PC-3 (cell line): Measurements from ENCODE around the gene ARHGAP25. TPM values are rescaled to one million over a fixed set of nuclear protein-coding genes. Genes with fewer than 3 reads are reported as not detected.

Source experiments
- ATAC-seq: fragments of 200-7000 bp; cut with Tn5 transposase; 2 replicates; pipeline ENCODE4 v1.9.1; 2020; ENCODE audit warnings: mild to moderate bottlenecking, moderate library complexity
- BruUV-seq: library from RNA; stranded (reverse); fragments of 400-500 nt; replicated peaks from 2 replicates; lab custom pipeline; 2021; lab: Mats Ljungman, UMichigan
- CTCF ChIA-PET: fragments of 300-600 bp; sonication (Branson Sonifier 250); formaldehyde crosslinking; loops from one replicate; lab custom pipeline; 2022; ENCODE audit warnings: antibody characterized with exemption; lab: Charles Lee
- POLR2A ChIA-PET: fragments of 300-600 bp; sonication (Branson Sonifier 250); formaldehyde crosslinking; loops from one replicate; lab custom pipeline; 2022; ENCODE audit warnings: antibody characterized with exemption; ENCODE audit not compliant: unreplicated experiment; lab: Charles Lee
- DNase-seq: peaks from one replicate; pipeline ENCODE4 v3.0.0-alpha.2; 2015
- H2AFZ ChIP-seq: fragments of 300-600 bp; sonication (generic); 2 replicates; pipeline ENCODE4 v1.6.0; 2016; ENCODE audit warnings: antibody characterized with exemption, low read length
- H3F3A ChIP-seq: fragments of 300-600 bp; sonication (generic); one replicate; pipeline ENCODE4 v1.6.0; 2017; ENCODE audit warnings: antibody characterized with exemption, low read length, control low read depth, mild to moderate bottlenecking; ENCODE audit not compliant: unreplicated experiment
- H3K27ac ChIP-seq: fragments of 300-600 bp; sonication (generic); 2 replicates; pipeline ENCODE4 v1.5.1; 2016; ENCODE audit warnings: mild to moderate bottlenecking, low read length
- H3K27me3 ChIP-seq: fragments of 300-600 bp; sonication (generic); 2 replicates; pipeline ENCODE4 v1.6.1; 2016; ENCODE audit warnings: low read length, mixed read lengths
- H3K36me3 ChIP-seq: fragments of 300-600 bp; sonication (generic); 2 replicates; pipeline ENCODE4 v1.6.1; 2016; ENCODE audit warnings: low read depth, mixed run types, low read length, mixed read lengths
- H3K4me1 ChIP-seq: fragments of 300-600 bp; sonication (generic); 2 replicates; pipeline ENCODE4 v1.5.1; 2016; ENCODE audit warnings: low read length; ENCODE audit not compliant: insufficient read depth
- H3K4me2 ChIP-seq: fragments of 300-600 bp; sonication (generic); 2 replicates; pipeline ENCODE4 v1.6.0; 2016; ENCODE audit warnings: low read length
- H3K4me3 ChIP-seq: fragments of 300-600 bp; sonication (generic); 2 replicates; pipeline ENCODE4 v1.5.1; 2016; ENCODE audit warnings: mild to moderate bottlenecking, low read length, mixed read lengths
- H3K79me2 ChIP-seq: fragments of 300-600 bp; sonication (generic); 2 replicates; pipeline ENCODE4 v1.6.1; 2017; ENCODE audit warnings: low read length, mixed read lengths
- H3K9ac ChIP-seq: fragments of 300-600 bp; sonication (generic); 2 replicates; pipeline ENCODE4 v1.6.0; 2016; ENCODE audit warnings: mild to moderate bottlenecking, low read length
- H3K9me2 ChIP-seq: fragments of 300-600 bp; sonication (generic); replicated peaks from 2 replicates; pipeline ENCODE4 v1.6.1; 2016; ENCODE audit warnings: mixed run types, low read length, mixed read lengths
- H3K9me3 ChIP-seq: fragments of 300-600 bp; sonication (generic); 2 replicates; pipeline ENCODE4 v1.6.1; 2016; ENCODE audit warnings: low read length, mixed read lengths
- H4K20me1 ChIP-seq: fragments of 300-600 bp; sonication (generic); 2 replicates; pipeline ENCODE4 v1.6.1; 2016; ENCODE audit warnings: low read length, mixed read lengths
- CTCF ChIP-seq: fragments of 300-600 bp; sonication (generic); conservative IDR thresholded peaks from 2 replicates; pipeline ENCODE4 v1.5.1; 2017; ENCODE audit warnings: antibody characterized with exemption, low read depth, mild to moderate bottlenecking, low read length
- EZH2 ChIP-seq: fragments of 300-600 bp; sonication (generic); IDR thresholded peaks from one replicate; pipeline ENCODE4 v1.6.1; 2017; ENCODE audit warnings: antibody characterized with exemption, mild to moderate bottlenecking, low read length; ENCODE audit not compliant: unreplicated experiment
- EZH2phosphoT487 ChIP-seq: fragments of 300-600 bp; sonication (generic); IDR thresholded peaks from 2 replicates; pipeline ENCODE4 v1.6.1; 2018; ENCODE audit warnings: mild to moderate bottlenecking, antibody characterized with exemption, low read length, borderline replicate concordance
- intact Hi-C: fragments of 100-400 bp; cut with micrococcal nuclease; formaldehyde crosslinking; loops from 2 replicates; pipeline ENCODE4 v1.9.0; 2023
- total RNA-seq: library from RNA; depleted of rRNA; stranded (reverse); fragments of >200 nt; gene quantifications from 2 replicates; pipeline ENCODE4 v1.2.3, GENCODE V29; 2014

ARHGAP25 gene
- total RNA-seq, 1 experiment from 2014 or later = not detected

GRCh38 chr2:68798569-68798968 lies 64.0 kb downstream of the ARHGAP25 start:
- no peak overlapping the region for H3K9ac ChIP-seq
- ChIA-PET POLR2A (no interaction called here), CTCF (no interaction called here)
- TF ChIP-seq CTCF (no peak), EZH2phosphoT487 (no peak), EZH2 (no peak)
- no peaks in the 10 kb centered on the region for H3K9me2 ChIP-seq
- DNase-seq (no peak), ATAC-seq (no peak)
- intact Hi-C loops = no loop called here
- BruUV-seq = no TSS peak
- H2AFZ ChIP-seq = no peak overlapping the region
- no peak overlapping the region for H3K4me2 ChIP-seq
- H3F3A ChIP-seq = no peaks in the 10 kb centered on the region
- H3K27ac ChIP-seq = no peak overlapping the region
- H3K36me3 ChIP-seq = no peaks in the 10 kb centered on the region
- H4K20me1 ChIP-seq = no peaks in the 10 kb centered on the region
- H3K27me3 ChIP-seq = peaks cover 7% of the 10 kb centered on the region; the same call in 1 of the 2 replicates
- peaks cover 8% of the 10 kb centered on the region for H3K4me1 ChIP-seq
- no peak overlapping the region for H3K4me3 ChIP-seq
- H3K79me2 ChIP-seq = no peaks in the 10 kb centered on the region
- H3K9me3 ChIP-seq = no peaks in the 10 kb centered on the region

- TF ChIP-seq EZH2 (no peak), CTCF (no peak), EZH2phosphoT487 (no peak)
- H3K27ac ChIP-seq = no peak overlapping the region
- no peak overlapping the region for H3K4me3 ChIP-seq
Measured at GRCh38 chr2:68799140-68800026, 64.8 kb downstream of the ARHGAP25 start.

GRCh38 chr2:68800027-68800401 lies 65.4 kb downstream of the ARHGAP25 start:
- Histone ChIP-seq H2AFZ (no peak overlapping the region), H3K27ac (no peak overlapping the region), H3K4me3 (no peak overlapping the region), H4K20me1 (no peaks in the 10 kb centered on the region), H3K36me3 (no peaks in the 10 kb centered on the region), H3K9ac (no peak overlapping the region), H3K79me2 (no peaks in the 10 kb centered on the region), H3K9me2 (no peaks in the 10 kb centered on the region), H3K27me3 (peaks cover 18% of the 10 kb centered on the region; the same call in 1 of the 2 replicates), H3K4me2 (no peak overlapping the region), H3K4me1 (peaks cover 8% of the 10 kb centered on the region), H3F3A (no peaks in the 10 kb centered on the region), H3K9me3 (no peaks in the 10 kb centered on the region)
- TF ChIP-seq CTCF (no peak), EZH2 (no peak), EZH2phosphoT487 (no peak)
- no peak for DNase-seq
- POLR2A ChIA-PET = no interaction called here
- ATAC-seq = no peak
- CTCF ChIA-PET = no interaction called here
- no TSS peak for BruUV-seq
- intact Hi-C loops = no loop called here

More at GRCh38 chr2:68799140-68800026, 64.8 kb downstream of the ARHGAP25 start:
- H3K9me2 ChIP-seq = no peaks in the 10 kb centered on the region
- no TSS peak for BruUV-seq
- ATAC-seq (peak; percentile 65), DNase-seq (peak; percentile 31)
- CTCF ChIA-PET = no interaction called here
- H4K20me1 ChIP-seq = no peaks in the 10 kb centered on the region
- H3F3A ChIP-seq = no peaks in the 10 kb centered on the region
- no peak overlapping the region for H3K9ac ChIP-seq
- POLR2A ChIA-PET = no interaction called here
- intact Hi-C loops = no loop called here
- no peak overlapping the region for H3K4me2 ChIP-seq
- peaks cover 8% of the 10 kb centered on the region for H3K4me1 ChIP-seq
- H3K79me2 ChIP-seq = no peaks in the 10 kb centered on the region
- peaks cover 14% of the 10 kb centered on the region; the same call in 1 of the 2 replicates for H3K27me3 ChIP-seq
- H2AFZ ChIP-seq = no peak overlapping the region
- no peaks in the 10 kb centered on the region for H3K9me3 ChIP-seq
- no peaks in the 10 kb centered on the region for H3K36me3 ChIP-seq
